NCI-H748 treated with DMSO at 0.1 percent for 48 hours (cell line): ENCODE data around the gene OR1L1.

ENCODE experiments used
- DNase-seq: peaks from one replicate; lab custom pipeline; 2025; lab: John Stamatoyannopoulos, UW

Gene OR1L1

GRCh38 chr9:122661416-122661815, at the start of gene OR1L1:
Gene OR1L1, plus strand, starts transcription at chr9:122661716. Its CDS starts 0 bp downstream, at chr9:122661716.
- DNase-seq, result no peak

GRCh38 chr9:122614362-122614761, 47.2 kb upstream of the OR1L1 start, which contains the start of gene OR1Q1:
Gene OR1Q1, plus strand, starts transcription at chr9:122614738. Its CDS starts 0 bp downstream, at chr9:122614738.
- no peak for DNase-seq

GRCh38 chr9:122619996-122620395, 41.5 kb upstream of the OR1L1 start:
- DNase-seq, result no peak

GRCh38 chr9:122642226-122642625, 19.3 kb upstream of the OR1L1 start:
- no peak for DNase-seq

- DNase-seq, result no peak
Measured at GRCh38 chr9:122656378-122656777, 5.1 kb upstream of the OR1L1 start.

GRCh38 chr9:122657527-122657926, 4.0 kb upstream of the OR1L1 start, which contains the start of gene OR1B1:
Gene OR1B1, minus strand, starts transcription at chr9:122657627.
- DNase-seq, result no peak

GRCh38 chr9:122672481-122672880, 11.0 kb downstream of the OR1L1 start:
- DNase-seq, result no peak

GRCh38 chr9:122684851-122685250, 23.3 kb downstream of the OR1L1 start:
- no peak for DNase-seq

- DNase-seq, result no peak
Measured at GRCh38 chr9:122695696-122696095, 34.2 kb downstream of the OR1L1 start.
